ENCODE measurements around the gene MRTO4. TPM values are rescaled to one million over a fixed set of nuclear protein-coding genes. Genes with fewer than 3 reads are reported as not detected.
A peak's percentile ranks its signal among the peaks of the same experiment; 100 is the strongest.

MRTO4 gene
- polyA plus RNA-seq, 3 donors: 4.9 to 8.7 (median 8.4) TPM

GRCh38 chr1:19289244-19289643, 37.6 kb downstream of the MRTO4 start:
- Histone ChIP-seq H3K4me2 (replicated peaks; ENCODE audit: extremely low read depth, low read length, poor library complexity, severe bottlenecking) (peak overlapping the region; percentile 80), H3K27ac (ENCODE audit: low read depth in 1 of 2, low read length in 2 of 2) (no peak overlapping the region), H3K4me3 (replicated peaks in 1 of 3; ENCODE audit: low read depth in 2 of 3, low read length in 3 of 3) (peak overlapping the region in 1 of 3 experiments; percentile 73), H3K36me3 (replicated peaks in 1 of 2; ENCODE audit: control insufficient read depth in 1 of 2, insufficient read depth in 2 of 2, low read length in 2 of 2) (no peaks in the 10 kb centered on the region), H2AFZ (ENCODE audit: insufficient read depth, low read depth, low read length, poor library complexity, severe bottlenecking) (peak overlapping the region; percentile 75), H3K4me1 (ENCODE audit: control insufficient read depth in 1 of 2, insufficient read depth in 2 of 2, low read length in 2 of 2) (peaks cover 6 to 11% of the 10 kb centered on the region in 2 donors), H3K27me3 (ENCODE audit: control insufficient read depth in 2 of 2, insufficient read depth in 2 of 2, low read length in 2 of 2) (peaks cover 6 to 17% of the 10 kb centered on the region in 2 donors), H3K9ac (ENCODE audit: insufficient read depth, low read length, poor library complexity, severe bottlenecking) (peak overlapping the region; percentile 29), H4K20me1 (ENCODE audit: insufficient read depth, low read length) (no peaks in the 10 kb centered on the region), H3K9me3 (replicated peaks in 1 of 2; ENCODE audit: control insufficient read depth in 1 of 2, insufficient read depth in 1 of 2, low read length in 2 of 2) (peaks cover 10 to 16% of the 10 kb centered on the region in 2 donors), H3K79me2 (ENCODE audit: insufficient read depth, low read length) (no peaks in the 10 kb centered on the region)
- peaks cover 0 to 8% of the 10 kb centered on the region in 2 donors for H3K36me3 Mint-ChIP-seq
- intact Hi-C loops (cut with micrococcal nuclease): no loop called here
- peaks cover 11% of the 10 kb centered on the region for H3K4me1 Mint-ChIP-seq
- peaks cover 8 to 32% (median 24%) of the 10 kb centered on the region in 7 donors for H3K9me3 Mint-ChIP-seq
- no peak for DNase-seq
- H3K27ac Mint-ChIP-seq: peak overlapping the region in 1 of 7 donors; percentile 40
- H3K27me3 Mint-ChIP-seq (ENCODE audit: low read depth in 3 of 3): peaks cover 14 to 22% (median 20%) of the 10 kb centered on the region in 3 donors
- WGBS (ENCODE audit: insufficient coverage): 61% methylated on average over 1 of the region's 2 CpGs
- TF ChIP-seq, protein P1, sequence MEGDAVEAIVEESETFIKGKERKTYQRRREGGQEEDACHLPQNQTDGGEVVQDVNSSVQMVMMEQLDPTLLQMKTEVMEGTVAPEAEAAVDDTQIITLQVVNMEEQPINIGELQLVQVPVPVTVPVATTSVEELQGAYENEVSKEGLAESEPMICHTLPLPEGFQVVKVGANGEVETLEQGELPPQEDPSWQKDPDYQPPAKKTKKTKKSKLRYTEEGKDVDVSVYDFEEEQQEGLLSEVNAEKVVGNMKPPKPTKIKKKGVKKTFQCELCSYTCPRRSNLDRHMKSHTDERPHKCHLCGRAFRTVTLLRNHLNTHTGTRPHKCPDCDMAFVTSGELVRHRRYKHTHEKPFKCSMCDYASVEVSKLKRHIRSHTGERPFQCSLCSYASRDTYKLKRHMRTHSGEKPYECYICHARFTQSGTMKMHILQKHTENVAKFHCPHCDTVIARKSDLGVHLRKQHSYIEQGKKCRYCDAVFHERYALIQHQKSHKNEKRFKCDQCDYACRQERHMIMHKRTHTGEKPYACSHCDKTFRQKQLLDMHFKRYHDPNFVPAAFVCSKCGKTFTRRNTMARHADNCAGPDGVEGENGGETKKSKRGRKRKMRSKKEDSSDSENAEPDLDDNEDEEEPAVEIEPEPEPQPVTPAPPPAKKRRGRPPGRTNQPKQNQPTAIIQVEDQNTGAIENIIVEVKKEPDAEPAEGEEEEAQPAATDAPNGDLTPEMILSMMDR (IDR thresholded peaks at IDR 0.05): no peak
- H3K4me3 Mint-ChIP-seq: peak overlapping the region; percentile 76 to 86

DNA sequence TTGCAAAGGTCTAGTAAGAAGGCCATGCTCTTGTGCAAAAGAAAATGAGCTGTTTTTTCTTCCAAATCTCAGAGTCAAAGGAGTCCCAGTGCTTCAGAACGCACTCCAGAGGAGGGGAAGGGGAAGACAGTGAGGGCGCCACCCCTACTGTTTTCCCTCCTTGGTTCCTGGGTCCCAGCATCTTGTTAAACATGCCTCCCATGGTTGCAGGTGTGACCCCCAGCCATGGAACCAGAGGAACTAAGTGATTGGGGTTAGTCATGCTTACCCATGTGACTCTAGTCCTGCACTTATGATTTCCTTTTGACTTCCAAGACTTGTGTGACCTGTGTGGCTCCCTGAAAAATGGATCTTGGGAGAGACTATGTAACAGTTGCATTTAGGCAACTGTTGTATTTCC, 43.0 kb downstream of the MRTO4 start:
- Histone ChIP-seq H3K36me3 (replicated peaks in 1 of 2; ENCODE audit: control insufficient read depth in 1 of 2, insufficient read depth in 2 of 2, low read length in 2 of 2) (no peaks in the 10 kb centered on the region), H3K4me2 (replicated peaks; ENCODE audit: extremely low read depth, low read length, poor library complexity, severe bottlenecking) (no peak overlapping the region), H3K4me3 (replicated peaks in 1 of 3; ENCODE audit: low read depth in 2 of 3, low read length in 3 of 3) (no peak overlapping the region), H3K4me1 (ENCODE audit: control insufficient read depth in 1 of 2, insufficient read depth in 2 of 2, low read length in 2 of 2) (no peaks in the 10 kb centered on the region), H3K9me3 (replicated peaks in 1 of 2; ENCODE audit: control insufficient read depth in 1 of 2, insufficient read depth in 1 of 2, low read length in 2 of 2) (peaks cover 26 to 41% of the 10 kb centered on the region in 2 donors), H2AFZ (ENCODE audit: insufficient read depth, low read depth, low read length, poor library complexity, severe bottlenecking) (no peak overlapping the region), H3K27me3 (ENCODE audit: control insufficient read depth in 2 of 2, insufficient read depth in 2 of 2, low read length in 2 of 2) (peaks cover under 1 to 1% of the 10 kb centered on the region in 2 donors), H3K79me2 (ENCODE audit: insufficient read depth, low read length) (no peaks in the 10 kb centered on the region), H4K20me1 (ENCODE audit: insufficient read depth, low read length) (no peaks in the 10 kb centered on the region), H3K27ac (ENCODE audit: low read depth in 1 of 2, low read length in 2 of 2) (no peak overlapping the region), H3K9ac (ENCODE audit: insufficient read depth, low read length, poor library complexity, severe bottlenecking) (no peak overlapping the region)
- Mint-ChIP-seq H3K4me1 (no peaks in the 10 kb centered on the region), H3K9me3 (peaks cover 26 to 62% (median 50%) of the 10 kb centered on the region in 7 donors), H3K4me3 (no peak overlapping the region), H3K27ac (peak overlapping the region in 1 of 7 donors; percentile 21), H3K36me3 (peaks cover 0 to 26% of the 10 kb centered on the region in 2 donors), H3K27me3 (ENCODE audit: low read depth in 3 of 3) (peaks cover 2 to 5% (median 3%) of the 10 kb centered on the region in 3 donors)
- intact Hi-C loops (cut with micrococcal nuclease): no loop called here
- TF ChIP-seq, protein P1 (IDR thresholded peaks at IDR 0.05): no peak
- DNase-seq: no peak
- no CpG with 5 or more reads among the region's 2 CpGs for WGBS (ENCODE audit: insufficient coverage)

All from CD14-positive monocyte (primary cell).